Neutrophil (primary cell): ENCODE data around the gene CCDC106.

Experiments
- H3K27ac ChIP-seq: fragments of 200-600 bp; sonication (generic); 2 replicates; pipeline ENCODE4 v1.5.1; 2016; ENCODE audit warnings: mild to moderate bottlenecking, moderate library complexity
- H3K27me3 ChIP-seq: fragments of 200-600 bp; sonication (generic); 2 replicates; pipeline ENCODE4 v1.6.0; 2016; ENCODE audit warnings: mild to moderate bottlenecking
- H3K36me3 ChIP-seq: fragments of 200-600 bp; sonication (generic); 2 replicates; pipeline ENCODE4 v1.5.1; 2017
- H3K4me1 ChIP-seq, 2 experiments: fragments of 200-600 bp in 1 of 2; sonication (generic) in 1 of 2; 1 replicate in 1 of 2; 2 replicates in 1 of 2; pipeline versions ENCODE4 v1.5.1 to v1.6.1; 2013 to 2016; ENCODE audit warnings: low read depth in 1 of 2, low read length in 1 of 2, mild to moderate bottlenecking in 1 of 2, moderate library complexity in 1 of 2; ENCODE audit not compliant: control insufficient read depth in 1 of 2, insufficient read depth in 1 of 2
- H3K4me3 ChIP-seq, 2 experiments: fragments of 200-600 bp in 1 of 2; sonication (generic) in 1 of 2; 1 replicate in 1 of 2; 2 replicates in 1 of 2; pipeline ENCODE4 v1.5.1; 2013 to 2016; ENCODE audit warnings: low read depth in 1 of 2, low read length in 1 of 2, mild to moderate bottlenecking in 1 of 2, moderate library complexity in 1 of 2
- H3K9me3 ChIP-seq: fragments of 200-600 bp; sonication (generic); 2 replicates; pipeline ENCODE4 v1.5.1; 2016
- CTCF ChIP-seq: fragments of 200-600 bp; sonication (generic); IDR thresholded peaks from 2 replicates; pipeline ENCODE4 v1.5.1; 2016; ENCODE audit warnings: antibody characterized with exemption

The CCDC106 gene

DNA sequence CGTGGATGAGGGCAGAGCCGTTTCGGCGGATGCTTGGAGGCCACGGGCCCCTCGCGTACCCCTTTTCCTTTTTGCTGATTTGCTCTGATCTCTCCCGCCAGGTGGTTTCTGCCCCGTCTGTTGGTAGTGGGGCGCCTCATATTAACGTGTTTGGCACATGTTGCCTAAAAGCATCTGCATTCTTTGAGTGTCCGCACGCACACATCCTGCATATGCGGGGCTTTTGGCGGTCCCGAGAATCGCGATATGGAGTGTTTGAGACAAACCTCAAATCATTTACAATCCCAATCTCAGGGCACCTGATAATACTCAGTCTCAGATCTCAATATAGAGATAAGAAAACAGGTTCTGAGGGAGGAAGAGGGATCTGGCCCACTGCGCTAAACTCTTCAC, 7.6 kb downstream of the CCDC106 start:
- Histone ChIP-seq H3K4me1 (peaks cover 29 to 36% of the 10 kb centered on the region in 2 experiments), H3K36me3 (peaks cover 26% of the 10 kb centered on the region), H3K4me3 (peak overlapping the region; percentile 71 to 100), H3K9me3 (no peaks in the 10 kb centered on the region), H3K27ac (peak overlapping the region; percentile 96), H3K27me3 (no peaks in the 10 kb centered on the region)
- TF ChIP-seq CTCF: no peak

GRCh38 chr19:55656552-55656951, 8.5 kb downstream of the CCDC106 start:
- H3K4me1 ChIP-seq: peaks cover 29 to 36% of the 10 kb centered on the region in 2 experiments
- peak overlapping the region; percentile 27 for H3K27ac ChIP-seq
- no peaks in the 10 kb centered on the region for H3K27me3 ChIP-seq
- TF ChIP-seq CTCF: no peak
- H3K9me3 ChIP-seq: no peaks in the 10 kb centered on the region
- H3K4me3 ChIP-seq: peak overlapping the region in 1 of 2 experiments; percentile 100
- H3K36me3 ChIP-seq: peaks cover 35% of the 10 kb centered on the region

- H3K27me3 ChIP-seq: no peaks in the 10 kb centered on the region
- H3K4me3 ChIP-seq: no peak overlapping the region
- peaks cover 29 to 36% of the 10 kb centered on the region in 2 experiments for H3K4me1 ChIP-seq
- no peak for TF ChIP-seq CTCF
- peaks cover 42% of the 10 kb centered on the region for H3K36me3 ChIP-seq
- peak overlapping the region; percentile 27 for H3K27ac ChIP-seq
- no peaks in the 10 kb centered on the region for H3K9me3 ChIP-seq
Measured at GRCh38 chr19:55656988-55657747, 9.2 kb downstream of the CCDC106 start.

- H3K27ac ChIP-seq: no peak overlapping the region
- H3K9me3 ChIP-seq: no peaks in the 10 kb centered on the region
- TF ChIP-seq CTCF: no peak
- H3K36me3 ChIP-seq: peaks cover 59% of the 10 kb centered on the region
- no peak overlapping the region for H3K4me3 ChIP-seq
- H3K4me1 ChIP-seq: peaks cover 25 to 30% of the 10 kb centered on the region in 2 experiments
- no peaks in the 10 kb centered on the region for H3K27me3 ChIP-seq
Measured at GRCh38 chr19:55658846-55659459, 10.9 kb downstream of the CCDC106 start.

GRCh38 chr19:55659822-55660221, 11.8 kb downstream of the CCDC106 start:
- Histone ChIP-seq H3K27ac (peak overlapping the region; percentile 33), H3K27me3 (no peaks in the 10 kb centered on the region), H3K36me3 (peaks cover 68% of the 10 kb centered on the region), H3K9me3 (no peaks in the 10 kb centered on the region), H3K4me3 (no peak overlapping the region), H3K4me1 (peaks cover 25 to 30% of the 10 kb centered on the region in 2 experiments)
- no peak for TF ChIP-seq CTCF
